GM23338 (cell line): ENCODE measurements around the gene MARCHF3.

Source experiments
- CREB1 ChIP-seq: fragments of 250-450 bp; sonication (Bioruptor Pico); IDR thresholded peaks from 2 replicates; pipeline ENCODE4 v1.5.0; 2020; ENCODE audit warnings: low read depth, mild to moderate bottlenecking, moderate library complexity
- CTCF ChIP-seq, 2 experiments: fragments of 200-600 bp in 1 of 2; sonication (generic) in 1 of 2; conservative IDR thresholded peaks; 2 replicates each; pipeline versions ENCODE4 v1.5.1 to v1.6.1; 2016 to 2017; ENCODE audit warnings: antibody characterized with exemption in 2 of 2, low read depth in 2 of 2, mild to moderate bottlenecking in 2 of 2, moderate library complexity in 1 of 2
- ETS1 ChIP-seq: IDR thresholded peaks from 2 replicates; pipeline ENCODE4 v1.6.1; 2016; ENCODE audit warnings: antibody characterized with exemption
- EZH2 ChIP-seq: fragments of 200-600 bp; sonication (generic); IDR thresholded peaks from one replicate; pipeline ENCODE4 v1.8.0; 2017; ENCODE audit warnings: antibody characterized with exemption, mild to moderate bottlenecking, low read depth; ENCODE audit not compliant: unreplicated experiment
- EZH2phosphoT487 ChIP-seq: fragments of 200-600 bp; sonication (generic); IDR thresholded peaks from one replicate; pipeline ENCODE4 v1.8.1; 2018; ENCODE audit warnings: antibody characterized with exemption; ENCODE audit not compliant: unreplicated experiment
- JUNB ChIP-seq: IDR thresholded peaks from one replicate; pipeline ENCODE4 v1.6.1; 2016; ENCODE audit warnings: antibody characterized with exemption; ENCODE audit not compliant: unreplicated experiment
- NANOG ChIP-seq: IDR thresholded peaks from 2 replicates; pipeline ENCODE4 v1.6.1; 2016; ENCODE audit warnings: antibody characterized with exemption, borderline replicate concordance
- POLR2AphosphoS5 ChIP-seq: IDR thresholded peaks from 2 replicates; pipeline ENCODE4 v1.6.1; 2016; ENCODE audit warnings: antibody characterized with exemption, low read depth
- REST ChIP-seq: IDR thresholded peaks from one replicate; pipeline ENCODE4 v1.6.1; 2018; ENCODE audit warnings: antibody characterized with exemption; ENCODE audit not compliant: unreplicated experiment
- STAT1 ChIP-seq: IDR thresholded peaks from one replicate; pipeline ENCODE4 v1.6.1; 2016; ENCODE audit warnings: antibody characterized with exemption; ENCODE audit not compliant: unreplicated experiment
- ZNF114 ChIP-seq: fragments of 250-450 bp; sonication (Bioruptor Pico); IDR thresholded peaks from 2 replicates; pipeline ENCODE4 v1.5.0; 2020; ENCODE audit warnings: mild to moderate bottlenecking, moderate library complexity
- ZNF331 ChIP-seq: fragments of 250-450 bp; sonication (Bioruptor Pico); IDR thresholded peaks from 2 replicates; pipeline ENCODE4 v1.5.0; 2020; ENCODE audit warnings: low read depth, mild to moderate bottlenecking, moderate library complexity
- ZNF462 ChIP-seq: fragments of 250-450 bp; sonication (Bioruptor Pico); IDR thresholded peaks from 2 replicates; pipeline ENCODE4 v1.5.0; 2020; ENCODE audit warnings: mild to moderate bottlenecking, moderate library complexity

- TF ChIP-seq CTCF (conservative IDR thresholded peaks at IDR 0.05; ENCODE audit: low read depth in 2 of 2) (no peak), EZH2 (no peak), NANOG (no peak), JUNB (no peak), ETS1 (no peak), EZH2phosphoT487 (no peak), STAT1 (no peak), POLR2AphosphoS5 (no peak), CREB1 (no peak), REST (no peak), ZNF114 (no peak), ZNF331 (CRISPR knock-in tag) (no peak), ZNF462 (no peak)
These were observed 58.8 kb downstream of the MARCHF3 start for GRCh38 chr5:126971455-126972031.
